Measurements from ENCODE around the gene ABHD4. TPM values are rescaled to one million over a fixed set of nuclear protein-coding genes. Genes with fewer than 3 reads are reported as not detected.

Gene ABHD4
- total and polyA plus RNA-seq, 2 experiments from 2014 or later, result 39.1 to 40.0 TPM

DNA sequence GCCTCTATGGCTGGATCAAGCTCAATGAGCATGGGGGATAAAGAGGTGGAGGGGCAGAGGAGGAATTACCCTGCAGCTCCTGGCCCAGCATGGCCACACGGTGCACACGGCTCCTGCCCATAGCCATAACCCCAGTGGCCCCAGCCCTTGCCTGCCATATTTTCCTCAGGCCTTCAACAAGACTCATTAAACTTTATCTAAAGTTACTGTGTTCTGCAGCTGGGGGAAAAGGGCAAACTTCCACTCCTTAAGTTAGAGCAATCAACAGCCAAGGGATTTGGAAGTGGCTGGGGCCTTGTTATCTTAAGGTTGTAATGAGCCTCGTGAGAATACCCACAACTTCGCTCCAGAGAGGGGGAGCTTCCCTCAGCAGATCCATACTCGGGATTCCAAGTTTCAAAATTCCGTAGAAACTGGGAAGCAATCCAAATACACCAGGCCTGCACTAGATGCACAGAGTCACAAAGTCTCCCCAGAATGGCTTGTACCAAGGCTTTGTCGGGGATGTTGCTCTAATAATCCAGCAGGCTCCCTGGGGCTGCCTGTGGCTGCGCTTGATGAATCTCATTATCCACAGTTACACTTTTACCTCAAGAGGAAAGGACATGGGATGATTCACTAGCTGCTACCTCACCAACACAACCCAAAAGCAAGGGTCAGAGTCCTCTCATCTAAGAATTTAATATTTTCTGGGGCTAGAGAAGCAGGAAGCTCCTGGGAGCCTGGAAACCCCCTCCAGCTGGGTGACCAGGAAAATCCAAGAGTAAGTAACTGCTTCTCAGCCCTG, 59.0 kb downstream of the ABHD4 start (continued):
- no peak for TF ChIP-seq EZH2phosphoT487 (IDR thresholded peaks at IDR 0.05; ENCODE audit: unreplicated experiment)
- TF ChIP-seq EZH2 (IDR thresholded peaks at IDR 0.05; ENCODE audit: low read depth, unreplicated experiment), result no peak
- no peak for TF ChIP-seq POLR2AphosphoS5 (IDR thresholded peaks at IDR 0.05; ENCODE audit: low read depth)
- TF ChIP-seq ZNF114 (CRISPR knock-in tag; IDR thresholded peaks at IDR 0.05), result no peak
- TF ChIP-seq, protein P1, sequence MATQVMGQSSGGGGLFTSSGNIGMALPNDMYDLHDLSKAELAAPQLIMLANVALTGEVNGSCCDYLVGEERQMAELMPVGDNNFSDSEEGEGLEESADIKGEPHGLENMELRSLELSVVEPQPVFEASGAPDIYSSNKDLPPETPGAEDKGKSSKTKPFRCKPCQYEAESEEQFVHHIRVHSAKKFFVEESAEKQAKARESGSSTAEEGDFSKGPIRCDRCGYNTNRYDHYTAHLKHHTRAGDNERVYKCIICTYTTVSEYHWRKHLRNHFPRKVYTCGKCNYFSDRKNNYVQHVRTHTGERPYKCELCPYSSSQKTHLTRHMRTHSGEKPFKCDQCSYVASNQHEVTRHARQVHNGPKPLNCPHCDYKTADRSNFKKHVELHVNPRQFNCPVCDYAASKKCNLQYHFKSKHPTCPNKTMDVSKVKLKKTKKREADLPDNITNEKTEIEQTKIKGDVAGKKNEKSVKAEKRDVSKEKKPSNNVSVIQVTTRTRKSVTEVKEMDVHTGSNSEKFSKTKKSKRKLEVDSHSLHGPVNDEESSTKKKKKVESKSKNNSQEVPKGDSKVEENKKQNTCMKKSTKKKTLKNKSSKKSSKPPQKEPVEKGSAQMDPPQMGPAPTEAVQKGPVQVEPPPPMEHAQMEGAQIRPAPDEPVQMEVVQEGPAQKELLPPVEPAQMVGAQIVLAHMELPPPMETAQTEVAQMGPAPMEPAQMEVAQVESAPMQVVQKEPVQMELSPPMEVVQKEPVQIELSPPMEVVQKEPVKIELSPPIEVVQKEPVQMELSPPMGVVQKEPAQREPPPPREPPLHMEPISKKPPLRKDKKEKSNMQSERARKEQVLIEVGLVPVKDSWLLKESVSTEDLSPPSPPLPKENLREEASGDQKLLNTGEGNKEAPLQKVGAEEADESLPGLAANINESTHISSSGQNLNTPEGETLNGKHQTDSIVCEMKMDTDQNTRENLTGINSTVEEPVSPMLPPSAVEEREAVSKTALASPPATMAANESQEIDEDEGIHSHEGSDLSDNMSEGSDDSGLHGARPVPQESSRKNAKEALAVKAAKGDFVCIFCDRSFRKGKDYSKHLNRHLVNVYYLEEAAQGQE (IDR thresholded peaks at IDR 0.05; ENCODE audit: unreplicated experiment), result no peak
- no peak for TF ChIP-seq ETS1 (IDR thresholded peaks at IDR 0.05)
- TF ChIP-seq, protein P2, sequence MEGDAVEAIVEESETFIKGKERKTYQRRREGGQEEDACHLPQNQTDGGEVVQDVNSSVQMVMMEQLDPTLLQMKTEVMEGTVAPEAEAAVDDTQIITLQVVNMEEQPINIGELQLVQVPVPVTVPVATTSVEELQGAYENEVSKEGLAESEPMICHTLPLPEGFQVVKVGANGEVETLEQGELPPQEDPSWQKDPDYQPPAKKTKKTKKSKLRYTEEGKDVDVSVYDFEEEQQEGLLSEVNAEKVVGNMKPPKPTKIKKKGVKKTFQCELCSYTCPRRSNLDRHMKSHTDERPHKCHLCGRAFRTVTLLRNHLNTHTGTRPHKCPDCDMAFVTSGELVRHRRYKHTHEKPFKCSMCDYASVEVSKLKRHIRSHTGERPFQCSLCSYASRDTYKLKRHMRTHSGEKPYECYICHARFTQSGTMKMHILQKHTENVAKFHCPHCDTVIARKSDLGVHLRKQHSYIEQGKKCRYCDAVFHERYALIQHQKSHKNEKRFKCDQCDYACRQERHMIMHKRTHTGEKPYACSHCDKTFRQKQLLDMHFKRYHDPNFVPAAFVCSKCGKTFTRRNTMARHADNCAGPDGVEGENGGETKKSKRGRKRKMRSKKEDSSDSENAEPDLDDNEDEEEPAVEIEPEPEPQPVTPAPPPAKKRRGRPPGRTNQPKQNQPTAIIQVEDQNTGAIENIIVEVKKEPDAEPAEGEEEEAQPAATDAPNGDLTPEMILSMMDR (conservative IDR thresholded peaks at IDR 0.05; ENCODE audit: low read depth in 2 of 2), result no peak

DNA sequence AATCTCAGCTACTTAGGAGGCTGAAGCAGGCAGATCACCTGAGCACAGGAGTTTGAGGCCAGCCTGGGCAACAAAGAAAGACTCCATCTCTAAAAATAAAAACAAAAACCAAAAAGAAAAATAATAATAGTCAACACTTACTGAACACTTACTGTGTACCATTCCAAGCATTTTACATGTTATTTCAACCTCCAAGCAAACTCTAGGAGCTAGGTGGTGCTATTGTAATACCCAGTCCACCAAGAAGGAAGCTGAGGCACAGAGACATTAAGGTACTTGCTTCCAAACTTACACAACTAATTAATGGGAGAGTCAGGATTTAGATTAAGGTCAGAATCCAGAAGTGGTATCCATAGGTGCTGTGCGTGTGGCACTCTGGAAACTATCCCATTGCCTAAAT, 59.8 kb downstream of the ABHD4 start:
- H3K4me1 ChIP-seq (ENCODE audit: insufficient read depth), result no peaks in the 10 kb centered on the region
- H3K4me3 Mint-ChIP-seq, result no peak overlapping the region
- H3K27ac ChIP-seq (ENCODE audit: low read depth), result no peak overlapping the region
- H3K27me3 Mint-ChIP-seq (ENCODE audit: insufficient read depth, low read depth, poor library complexity), result peaks cover 8% of the 10 kb centered on the region
- no peaks in the 10 kb centered on the region for H3K36me3 ChIP-seq (ENCODE audit: insufficient read depth)
- no peak overlapping the region for H3K4me2 ChIP-seq
- ATAC-seq (no peak), DNase-seq (ENCODE audit: low spot score) (peak; percentile 17)
- peaks cover 4% of the 10 kb centered on the region; the same call in 1 of the 3 replicates for H3K4me1 Mint-ChIP-seq
- no peak overlapping the region for H3K27ac Mint-ChIP-seq
- no peak for TF ChIP-seq EZH2phosphoT487 (IDR thresholded peaks at IDR 0.05; ENCODE audit: unreplicated experiment)
- TF ChIP-seq, protein P2 (conservative IDR thresholded peaks at IDR 0.05; ENCODE audit: low read depth in 2 of 2), result peak; percentile 46 to 74
- H3K36me3 Mint-ChIP-seq (ENCODE audit: low read depth), result no peaks in the 10 kb centered on the region
- no peak overlapping the region for H3K4me3 ChIP-seq
- no peaks in the 10 kb centered on the region for H3F3A ChIP-seq (replicated peaks; ENCODE audit: low read depth)
- H3K79me2 ChIP-seq (replicated peaks; ENCODE audit: insufficient read depth), result no peaks in the 10 kb centered on the region
- no peaks in the 10 kb centered on the region for H4K20me1 ChIP-seq (replicated peaks; ENCODE audit: insufficient read depth)
- no peak overlapping the region; the same call in 1 of the 2 replicates for H2AFZ ChIP-seq
- H3K27me3 ChIP-seq (ENCODE audit: insufficient read depth), result no peaks in the 10 kb centered on the region
- no peaks in the 10 kb centered on the region for H3K9me2 ChIP-seq (ENCODE audit: insufficient read depth)
- H3K9me3 Mint-ChIP-seq, result no peaks in the 10 kb centered on the region
